ENCODE measurements around the gene DNASE1L1. TPM values are rescaled to one million over a fixed set of nuclear protein-coding genes. Genes with fewer than 3 reads are reported as not detected.

DNASE1L1 gene
- polyA plus RNA-seq = not detected in 2 replicates

GRCh38 chrX:154409222-154409871 lies at the start of gene DNASE1L1:
DNASE1L1 (minus strand) TSS chrX:154409254; CDS start chrX:154405568, 3,686 bp downstream.

GRCh38 chrX:154458116-154458953 lies 49.3 kb upstream of the DNASE1L1 start, which contains the start of gene PLXNA3:
PLXNA3 (plus strand) TSS chrX:154458281; CDS start chrX:154460184, 1,903 bp downstream.

GRCh38 chrX:154443992-154444754 lies 35.1 kb upstream of the DNASE1L1 start, which contains the start of gene FAM50A:
FAM50A (plus strand) TSS chrX:154444141; CDS start chrX:154444236, 95 bp downstream.

GRCh38 chrX:154436983-154437752 lies 28.1 kb upstream of the DNASE1L1 start, which contains the start of gene GDI1:
GDI1 (plus strand) TSS chrX:154437154; CDS start chrX:154437255, 101 bp downstream.

GRCh38 chrX:154428176-154429171 lies 19.4 kb upstream of the DNASE1L1 start, which contains the start of gene ATP6AP1:
ATP6AP1 (plus strand) TSS chrX:154428677; CDS start chrX:154428693, 16 bp downstream.

GRCh38 chrX:154397888-154398667 lies 11.0 kb downstream of the DNASE1L1 start, which contains the start of gene RPL10:
RPL10 (plus strand) TSS chrX:154398377; CDS start chrX:154398520, 143 bp downstream.

GRCh38 chrX:154378799-154379568 lies 30.1 kb downstream of the DNASE1L1 start, which contains the start of gene EMD:
EMD (plus strand) TSS chrX:154379295; CDS start chrX:154379485, 190 bp downstream.

GRCh38 chrX:154374313-154375155 lies 34.5 kb downstream of the DNASE1L1 start, which contains the start of gene FLNA:
FLNA (minus strand) TSS chrX:154374634; CDS start chrX:154371245, 3,389 bp downstream.

Other genes with a start within 250 kb of the DNASE1L1 start
- gene OPN1MW, start 226.7 kb downstream of the DNASE1L1 start, polyA plus RNA-seq = not detected in 2 replicates
- gene OPN1MW2, start 189.5 kb downstream of the DNASE1L1 start, polyA plus RNA-seq = not detected in 2 replicates
- not detected in 2 replicates for gene OPN1MW3, start 151.7 kb downstream of the DNASE1L1 start, polyA plus RNA-seq
- not detected in 2 replicates for gene TEX28, start 114.1 kb downstream of the DNASE1L1 start, polyA plus RNA-seq
- gene TKTL1, start 113.5 kb downstream of the DNASE1L1 start, polyA plus RNA-seq = not detected in 2 replicates
- gene FLNA, start 34.6 kb downstream of the DNASE1L1 start, polyA plus RNA-seq = 4.9 TPM in 1 of 2 replicates, not detected in the other
- 1.6 and 2.0 TPM in 2 replicates for gene EMD, start 30.0 kb downstream of the DNASE1L1 start, polyA plus RNA-seq
- 317 and 487 TPM in 2 replicates for gene RPL10, start 10.9 kb downstream of the DNASE1L1 start, polyA plus RNA-seq
- 1.9 and 14.5 TPM in 2 replicates for gene TAFAZZIN, start 2.3 kb upstream of the DNASE1L1 start, polyA plus RNA-seq
- gene ATP6AP1, start 19.4 kb upstream of the DNASE1L1 start, polyA plus RNA-seq = 42.0 and 42.2 TPM in 2 replicates
- gene GDI1, start 27.9 kb upstream of the DNASE1L1 start, polyA plus RNA-seq = 72.2 and 103 TPM in 2 replicates
- 5.7 and 8.8 TPM in 2 replicates for gene FAM50A, start 34.9 kb upstream of the DNASE1L1 start, polyA plus RNA-seq
- not detected in 2 replicates for gene PLXNA3, start 49.0 kb upstream of the DNASE1L1 start, polyA plus RNA-seq
- 16.5 and 16.8 TPM in 2 replicates for gene LAGE3, start 70.0 kb upstream of the DNASE1L1 start, polyA plus RNA-seq
- gene UBL4A, start 77.4 kb upstream of the DNASE1L1 start, polyA plus RNA-seq = 6.2 and 8.0 TPM in 2 replicates
- gene SLC10A3, start 81.4 kb upstream of the DNASE1L1 start, polyA plus RNA-seq = 1.1 and 1.7 TPM in 2 replicates
- gene FAM3A, start 107.0 kb upstream of the DNASE1L1 start, polyA plus RNA-seq = 2.3 and 7.8 TPM in 2 replicates
- 0.31 and 3.0 TPM in 2 replicates for gene G6PD, start 137.6 kb upstream of the DNASE1L1 start, polyA plus RNA-seq
- gene IKBKG, start 138.4 kb upstream of the DNASE1L1 start, polyA plus RNA-seq = 2.3 and 5.1 TPM in 2 replicates
- gene CTAG1A, start 175.9 kb upstream of the DNASE1L1 start, polyA plus RNA-seq = not detected in 2 replicates
- not detected in 2 replicates for gene CTAG1B, start 210.0 kb upstream of the DNASE1L1 start, polyA plus RNA-seq
- gene CTAG2, start 244.3 kb upstream of the DNASE1L1 start, polyA plus RNA-seq = not detected in 2 replicates